Fibroblast of pulmonary artery (primary cell): Measurements from ENCODE around the gene COL18A1.

Experiments used
- DNase-seq: peaks from one replicate; pipeline ENCODE4 v3.0.0-alpha.2; 2010; ENCODE audit warnings: low read depth
- H3K4me3 ChIP-seq: replicated peaks from 2 replicates; pipeline ENCODE4 v1.5.1; 2011; ENCODE audit warnings: low read depth, mild to moderate bottlenecking, control low read depth, low read length, moderate library complexity
- CTCF ChIP-seq: IDR thresholded peaks from 2 replicates; pipeline ENCODE4 v1.5.1; 2011; ENCODE audit warnings: mild to moderate bottlenecking, control low read depth, low read length, inconsistent platforms; ENCODE audit errors: missing control alignments

COL18A1 gene

GRCh38 chr21:45456584-45457160, 51.7 kb downstream of the COL18A1 start:
- DNase-seq: no peak
- no peak for TF ChIP-seq CTCF
- no peak overlapping the region for H3K4me3 ChIP-seq

GRCh38 chr21:45457161-45457831, 52.3 kb downstream of the COL18A1 start:
- no peak overlapping the region for H3K4me3 ChIP-seq
- TF ChIP-seq CTCF: no peak
- DNase-seq: no peak

- no peak overlapping the region for H3K4me3 ChIP-seq
- no peak for TF ChIP-seq CTCF
- DNase-seq: no peak
Observed at GRCh38 chr21:45457832-45458172, 52.8 kb downstream of the COL18A1 start.

GRCh38 chr21:45458281-45459170, 53.6 kb downstream of the COL18A1 start:
- H3K4me3 ChIP-seq: no peak overlapping the region
- no peak for TF ChIP-seq CTCF
- DNase-seq: no peak

GRCh38 chr21:45459171-45460010, 54.4 kb downstream of the COL18A1 start:
- no peak for DNase-seq
- no peak for TF ChIP-seq CTCF
- H3K4me3 ChIP-seq: no peak overlapping the region

GRCh38 chr21:45460011-45460565, 55.1 kb downstream of the COL18A1 start:
- no peak for TF ChIP-seq CTCF
- no peak overlapping the region for H3K4me3 ChIP-seq
- DNase-seq: no peak
